MCF 10A (cell line): ENCODE measurements around the gene TMEM198. TPM values are rescaled to one million over a fixed set of nuclear protein-coding genes. Genes with fewer than 3 reads are reported as not detected.

Experiments
- BruUV-seq: library from RNA; stranded (reverse); fragments of 400-500 nt; replicated peaks from 2 replicates; lab custom pipeline; 2021; lab: Mats Ljungman, UMichigan
- CTCF ChIA-PET: fragments of 300-600 bp; sonication (Branson Sonifier 250); formaldehyde crosslinking; extraction: SDS; loops from one replicate; lab custom pipeline; 2021; ENCODE audit warnings: antibody characterized with exemption, inconsistent platforms; lab: Yijun Ruan, JAX
- POLR2A ChIA-PET: fragments of 300-600, 350-650 bp; sonication (Branson Sonifier 250); formaldehyde crosslinking; extraction: SDS; loops from one replicate; lab custom pipeline; 2020; ENCODE audit warnings: antibody characterized with exemption, inconsistent platforms; lab: Yijun Ruan, JAX
- DNase-seq: peaks from one replicate; pipeline ENCODE4 v3.0.0-alpha.2; 2018; ENCODE audit not compliant: unreplicated experiment
- H3K27ac Mint-ChIP-seq: one replicate; pipeline ENCODE4 v1.8.0; 2022; ENCODE audit warnings: mild to moderate bottlenecking, low read depth, mixed read lengths; ENCODE audit not compliant: unreplicated experiment
- H3K27me3 Mint-ChIP-seq: one replicate; pipeline ENCODE4 v1.8.0; 2022; ENCODE audit warnings: mixed read lengths; ENCODE audit not compliant: insufficient read depth, unreplicated experiment
- H3K36me3 Mint-ChIP-seq: one replicate; pipeline ENCODE4 v1.8.0; 2022; ENCODE audit warnings: mild to moderate bottlenecking, moderate library complexity, mixed read lengths; ENCODE audit not compliant: insufficient read depth, unreplicated experiment
- H3K4me1 Mint-ChIP-seq: one replicate; pipeline ENCODE4 v1.8.0; 2022; ENCODE audit warnings: mixed read lengths; ENCODE audit not compliant: insufficient read depth, unreplicated experiment
- H3K4me3 Mint-ChIP-seq: one replicate; pipeline ENCODE4 v1.8.0; 2022; ENCODE audit warnings: mild to moderate bottlenecking, moderate library complexity, mixed read lengths; ENCODE audit not compliant: unreplicated experiment
- H3K9me3 Mint-ChIP-seq: one replicate; pipeline ENCODE4 v1.8.0; 2022; ENCODE audit warnings: mixed read lengths; ENCODE audit not compliant: unreplicated experiment
- CTCF ChIP-seq: fragments of 200-600 bp; IDR thresholded peaks from one replicate; pipeline ENCODE4 v1.8.0; 2022; ENCODE audit warnings: antibody characterized with exemption, mild to moderate bottlenecking; ENCODE audit not compliant: unreplicated experiment
- intact Hi-C: fragments of 100-400 bp; cut with micrococcal nuclease; formaldehyde crosslinking; loops from 2 replicates; pipeline ENCODE4 v1.14.1; 2022
- total RNA-seq: library from RNA; stranded (reverse); gene quantifications from 2 replicates; pipeline ENCODE4 v1.2.3, GENCODE V29; 2022

TMEM198 gene
- total RNA-seq, 1 experiment from 2014 or later = 6.3 TPM

GRCh38 chr2:219501849-219502248, 42.0 kb upstream of the TMEM198 start:
- TF ChIP-seq CTCF = no peak
- Mint-ChIP-seq H3K4me1 (peaks cover 24% of the 10 kb centered on the region), H3K27ac (no peak overlapping the region), H3K9me3 (no peaks in the 10 kb centered on the region), H3K4me3 (no peak overlapping the region), H3K27me3 (no peaks in the 10 kb centered on the region), H3K36me3 (peaks cover 7% of the 10 kb centered on the region)
- POLR2A ChIA-PET = no interaction called here
- DNase-seq = no peak
- intact Hi-C loops = no loop called here
- CTCF ChIA-PET = interaction anchor here (0.8 to 2.1 kb wide), 3 partner anchors 29 to 100 kb away, joined by 3 to 11 read pairs (median 4); no protein-coding TSS in a partner anchor
- no TSS peak for BruUV-seq

- peaks cover 7% of the 10 kb centered on the region for H3K36me3 Mint-ChIP-seq
- TF ChIP-seq CTCF = no peak
- no peaks in the 10 kb centered on the region for H3K9me3 Mint-ChIP-seq
- intact Hi-C loops = no loop called here
- no peak for DNase-seq
- H3K27me3 Mint-ChIP-seq = no peaks in the 10 kb centered on the region
- H3K27ac Mint-ChIP-seq = no peak overlapping the region
- H3K4me3 Mint-ChIP-seq = no peak overlapping the region
- CTCF ChIA-PET = interaction anchor here (1.1 to 2.3 kb wide), 4 partner anchors 9 to 187 kb away, joined by 3 to 11 read pairs (median 4); no protein-coding TSS in a partner anchor
- H3K4me1 Mint-ChIP-seq = peaks cover 24% of the 10 kb centered on the region
- POLR2A ChIA-PET = no interaction called here
- no TSS peak for BruUV-seq
These were observed 41.2 kb upstream of the TMEM198 start for GRCh38 chr2:219502618-219503017.

- H3K36me3 Mint-ChIP-seq = peaks cover 7% of the 10 kb centered on the region
- BruUV-seq = no TSS peak
- peaks cover 16% of the 10 kb centered on the region for H3K4me1 Mint-ChIP-seq
- H3K27ac Mint-ChIP-seq = no peak overlapping the region
- ChIA-PET POLR2A (no interaction called here), CTCF (interaction anchor here (1.0 kb wide), 1 partner anchor 25 kb away, joined by 4 read pairs; no protein-coding TSS in a partner anchor)
- peaks cover 12% of the 10 kb centered on the region for H3K27me3 Mint-ChIP-seq
- intact Hi-C loops = no loop called here
- TF ChIP-seq CTCF = no peak
- no peak for DNase-seq
- H3K9me3 Mint-ChIP-seq = no peaks in the 10 kb centered on the region
- no peak overlapping the region for H3K4me3 Mint-ChIP-seq
These were observed 38.2 kb upstream of the TMEM198 start for GRCh38 chr2:219505585-219505984.

- Mint-ChIP-seq H3K9me3 (no peaks in the 10 kb centered on the region), H3K36me3 (peaks cover 7% of the 10 kb centered on the region), H3K4me1 (peaks cover 14% of the 10 kb centered on the region), H3K27ac (no peak overlapping the region), H3K4me3 (no peak overlapping the region), H3K27me3 (peaks cover 19% of the 10 kb centered on the region)
- no TSS peak for BruUV-seq
- no peak for DNase-seq
- POLR2A ChIA-PET = interaction anchor here (0.7 kb wide), 1 partner anchor 274 kb away, joined by 3 read pairs; no protein-coding TSS in a partner anchor
- TF ChIP-seq CTCF = no peak
- CTCF ChIA-PET = interaction anchor here (1.0 kb wide), 1 partner anchor 25 kb away, joined by 4 read pairs; no protein-coding TSS in a partner anchor
- intact Hi-C loops = no loop called here
These were observed 37.6 kb upstream of the TMEM198 start for GRCh38 chr2:219506153-219506801.
